22Rv1 (cell line): ENCODE results near the gene FEZF2.

Source experiments
- H3K27ac ChIP-seq: fragments of 450-650 bp; 2 replicates; pipeline ENCODE4 v1.5.1; 2017
- ZFX ChIP-seq: fragments of 450-650 bp; IDR thresholded peaks from 2 replicates; pipeline ENCODE4 v1.6.1; 2017; ENCODE audit warnings: antibody characterized with exemption, borderline replicate concordance
- TF ChIP-seq, protein P1 (sequence below): fragments of 450-650 bp; IDR thresholded peaks from 2 replicates; pipeline ENCODE4 v1.5.1; 2017; ENCODE audit warnings: mild to moderate bottlenecking

The FEZF2 gene

DNA sequence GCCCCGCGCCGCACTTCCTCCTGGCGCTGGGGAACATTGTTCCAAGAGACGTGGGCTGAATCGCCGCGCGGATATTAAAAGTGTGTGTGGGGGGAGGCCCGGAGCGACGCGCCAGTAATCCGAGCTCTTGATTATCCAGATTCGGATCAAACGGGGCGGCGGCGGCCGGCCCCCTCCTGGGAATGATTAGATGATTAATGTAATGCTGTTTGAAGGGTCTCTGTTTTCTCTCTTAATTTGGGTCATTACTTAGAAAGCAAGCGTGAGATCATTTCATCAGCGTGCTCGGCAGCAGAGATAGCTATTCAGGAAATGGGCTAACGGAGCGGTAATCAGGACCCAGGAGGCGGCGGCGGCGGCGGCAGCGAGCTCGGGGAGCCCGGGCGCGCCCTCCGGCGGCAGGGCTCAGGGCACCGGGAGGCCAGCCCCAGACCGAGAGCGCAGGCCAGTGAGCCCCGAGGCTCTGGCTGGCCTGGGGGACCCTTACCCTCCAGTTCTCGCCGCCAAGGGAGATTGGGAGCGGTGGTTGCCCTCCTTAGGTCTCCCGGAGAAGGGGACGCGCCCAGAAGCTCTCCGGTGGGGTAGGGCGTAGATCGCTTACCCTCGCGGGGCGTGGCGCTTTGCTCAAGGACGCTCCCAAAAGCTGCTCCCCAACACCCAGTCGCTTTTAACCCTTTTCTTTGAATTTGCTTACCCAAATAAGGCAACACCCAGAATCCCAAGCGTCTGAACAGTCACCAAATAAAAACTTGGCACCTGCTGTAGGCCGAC is 4.5 kb downstream of the FEZF2 start:
- TF ChIP-seq ZFX, result no peak
- TF ChIP-seq, protein P1, sequence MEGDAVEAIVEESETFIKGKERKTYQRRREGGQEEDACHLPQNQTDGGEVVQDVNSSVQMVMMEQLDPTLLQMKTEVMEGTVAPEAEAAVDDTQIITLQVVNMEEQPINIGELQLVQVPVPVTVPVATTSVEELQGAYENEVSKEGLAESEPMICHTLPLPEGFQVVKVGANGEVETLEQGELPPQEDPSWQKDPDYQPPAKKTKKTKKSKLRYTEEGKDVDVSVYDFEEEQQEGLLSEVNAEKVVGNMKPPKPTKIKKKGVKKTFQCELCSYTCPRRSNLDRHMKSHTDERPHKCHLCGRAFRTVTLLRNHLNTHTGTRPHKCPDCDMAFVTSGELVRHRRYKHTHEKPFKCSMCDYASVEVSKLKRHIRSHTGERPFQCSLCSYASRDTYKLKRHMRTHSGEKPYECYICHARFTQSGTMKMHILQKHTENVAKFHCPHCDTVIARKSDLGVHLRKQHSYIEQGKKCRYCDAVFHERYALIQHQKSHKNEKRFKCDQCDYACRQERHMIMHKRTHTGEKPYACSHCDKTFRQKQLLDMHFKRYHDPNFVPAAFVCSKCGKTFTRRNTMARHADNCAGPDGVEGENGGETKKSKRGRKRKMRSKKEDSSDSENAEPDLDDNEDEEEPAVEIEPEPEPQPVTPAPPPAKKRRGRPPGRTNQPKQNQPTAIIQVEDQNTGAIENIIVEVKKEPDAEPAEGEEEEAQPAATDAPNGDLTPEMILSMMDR, result no peak
- no peak overlapping the region for H3K27ac ChIP-seq

DNA sequence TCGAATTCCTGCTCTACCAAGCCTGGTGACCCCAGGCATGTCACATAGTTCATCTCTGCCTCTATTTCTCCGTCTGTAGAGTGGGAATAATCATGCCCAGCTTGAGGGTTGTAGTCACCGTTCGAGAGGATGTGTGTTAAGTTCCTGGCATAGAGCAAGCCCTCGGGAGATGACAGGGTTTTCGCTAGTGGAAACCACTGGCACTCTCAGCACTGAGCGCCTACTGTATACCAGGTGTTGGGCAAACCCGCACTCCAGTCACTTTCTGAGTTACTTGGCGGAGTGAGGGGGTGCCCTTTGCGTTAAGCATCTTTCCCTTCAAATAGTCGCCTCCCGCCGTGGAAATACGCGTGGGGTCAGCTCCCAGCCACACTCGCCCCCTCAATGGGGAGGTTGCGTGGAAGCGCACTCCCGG is 5.1 kb downstream of the FEZF2 start:
- TF ChIP-seq, protein P1, result no peak
- no peak for TF ChIP-seq ZFX
- H3K27ac ChIP-seq, result no peak overlapping the region

GRCh38 chr3:62367763-62368195 is 5.6 kb downstream of the FEZF2 start:
- no peak overlapping the region for H3K27ac ChIP-seq
- no peak for TF ChIP-seq ZFX
- TF ChIP-seq, protein P1, result no peak

DNA sequence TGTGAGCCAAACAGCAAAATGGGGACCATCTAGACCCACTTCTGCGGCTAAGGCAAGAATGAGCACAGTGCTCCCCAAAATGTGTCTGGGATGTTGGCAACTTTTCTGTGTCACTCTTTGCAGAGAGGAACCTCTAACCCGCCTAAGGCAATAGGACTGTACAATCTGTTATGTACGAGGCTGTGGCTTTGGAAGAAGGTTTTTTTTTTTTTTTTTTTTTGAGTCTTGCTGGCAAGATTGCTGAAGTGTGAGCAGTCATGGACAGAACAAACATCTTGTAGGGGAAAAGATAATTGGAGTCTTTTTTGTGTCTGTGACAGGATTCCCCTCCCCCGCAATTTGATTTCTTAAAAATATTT is 7.2 kb downstream of the FEZF2 start:
- TF ChIP-seq, protein P1, result no peak
- TF ChIP-seq ZFX, result no peak
- H3K27ac ChIP-seq, result no peak overlapping the region

GRCh38 chr3:62365391-62366125 is 7.8 kb downstream of the FEZF2 start:
- no peak for TF ChIP-seq ZFX
- TF ChIP-seq, protein P1, result no peak
- no peak overlapping the region for H3K27ac ChIP-seq

DNA sequence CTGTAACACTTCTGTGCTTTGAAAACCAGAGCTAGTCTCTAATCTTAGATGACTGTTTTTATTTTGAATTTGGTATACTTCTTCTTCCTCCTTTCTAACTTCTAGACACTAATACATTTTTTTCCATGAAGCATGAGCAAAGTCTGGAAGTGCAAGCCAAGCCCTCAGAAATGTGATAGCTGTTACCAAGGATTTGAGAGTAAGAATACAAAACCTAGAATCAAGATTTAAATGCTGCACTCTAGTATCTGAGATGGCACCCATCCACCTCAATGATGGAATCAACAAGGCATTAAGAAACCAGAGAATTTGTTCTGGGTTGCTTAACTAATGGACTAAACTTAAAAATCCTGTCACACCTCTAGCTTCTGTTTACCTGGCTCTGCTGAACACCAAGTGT is 9.2 kb downstream of the FEZF2 start:
- TF ChIP-seq, protein P1, result no peak
- no peak for TF ChIP-seq ZFX
- no peak overlapping the region for H3K27ac ChIP-seq

- TF ChIP-seq, protein P1, result no peak
- TF ChIP-seq ZFX, result no peak
- H3K27ac ChIP-seq, result no peak overlapping the region
These were observed 10.1 kb downstream of the FEZF2 start for GRCh38 chr3:62363275-62363674.
